Measurements from ENCODE around the gene SYNGR1. TPM values are rescaled to one million over a fixed set of nuclear protein-coding genes. Genes with fewer than 3 reads are reported as not detected.
"Not testable (repeated sequence)": the region's sequence is repeated elsewhere in the genome, so short reads cannot be mapped to it uniquely, and the experiment has no call there.

The SYNGR1 gene
- total and polyA plus RNA-seq, 2 experiments from 2014 or later, result 61.8 to 81.9 TPM

DNA sequence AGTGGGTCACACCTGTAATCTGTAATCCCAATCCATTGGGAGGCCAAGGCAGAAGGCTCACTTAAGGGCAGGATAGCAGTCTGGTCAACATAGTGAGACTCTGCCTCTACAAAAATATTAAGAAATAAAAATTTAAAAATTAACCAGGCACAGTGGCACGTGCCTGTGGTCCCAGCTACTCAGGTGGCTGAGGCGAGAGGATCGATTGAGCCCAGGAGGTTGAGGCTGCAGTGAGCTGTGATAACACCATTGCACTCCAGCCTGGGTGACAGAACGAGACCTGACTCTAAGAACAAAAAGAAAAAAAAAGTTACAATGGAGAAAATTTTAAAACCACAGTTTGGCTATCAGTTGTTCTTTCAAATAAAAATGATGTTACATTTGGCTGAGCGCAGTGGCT lies 13.4 kb upstream of the SYNGR1 start:
- no peak for TF ChIP-seq CTCF (IDR thresholded peaks at IDR 0.05; ENCODE audit: low read depth, low read length)
- Histone ChIP-seq H3K27me3 (no peaks in the 10 kb centered on the region), H3K36me3 (no peaks in the 10 kb centered on the region), H3K4me1 (ENCODE audit: low read depth) (peaks cover 6% of the 10 kb centered on the region), H3K9me3 (ENCODE audit: low read depth) (no peaks in the 10 kb centered on the region), H3K27ac (no peak overlapping the region), H3K4me3 (no peak overlapping the region)
- DNase-seq (ENCODE audit: low read depth in 1 of 2, low spot score in 1 of 2), result no peak

- DNase-seq (ENCODE audit: low read depth in 1 of 2, low spot score in 1 of 2), result peak in 1 of 2 donors; percentile 63
- not testable (repeated sequence) for H3K27me3 ChIP-seq; H3K4me1 ChIP-seq (ENCODE audit: low read depth); H3K27ac ChIP-seq; H3K36me3 ChIP-seq; H3K4me3 ChIP-seq; H3K9me3 ChIP-seq (ENCODE audit: low read depth)
These were observed 10.0 kb upstream of the SYNGR1 start for GRCh38 chr22:39339775-39340174.

DNA sequence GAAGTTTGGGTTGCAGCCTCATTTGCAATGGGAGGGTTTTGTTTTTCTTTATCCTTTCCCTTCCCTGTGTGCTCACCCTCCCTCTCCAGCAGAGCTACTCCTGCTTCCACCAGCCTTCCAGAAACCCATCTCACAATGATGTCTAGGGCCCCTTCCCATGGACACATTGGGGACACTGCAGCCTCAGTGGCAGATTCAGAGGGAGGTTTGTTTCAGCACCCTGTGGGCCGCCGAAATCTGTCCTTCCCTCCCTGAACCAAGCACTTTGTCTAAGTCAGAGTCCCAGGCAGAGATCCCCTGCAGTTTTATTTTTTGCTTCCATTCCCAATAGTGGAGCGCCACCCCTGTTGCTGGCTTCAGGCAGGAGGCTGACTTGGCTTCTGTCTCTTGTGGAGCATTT lies 8.6 kb upstream of the SYNGR1 start:
- H3K4me1 ChIP-seq (ENCODE audit: low read depth), result no peaks in the 10 kb centered on the region
- no peak for TF ChIP-seq CTCF (IDR thresholded peaks at IDR 0.05; ENCODE audit: low read depth, low read length)

DNA sequence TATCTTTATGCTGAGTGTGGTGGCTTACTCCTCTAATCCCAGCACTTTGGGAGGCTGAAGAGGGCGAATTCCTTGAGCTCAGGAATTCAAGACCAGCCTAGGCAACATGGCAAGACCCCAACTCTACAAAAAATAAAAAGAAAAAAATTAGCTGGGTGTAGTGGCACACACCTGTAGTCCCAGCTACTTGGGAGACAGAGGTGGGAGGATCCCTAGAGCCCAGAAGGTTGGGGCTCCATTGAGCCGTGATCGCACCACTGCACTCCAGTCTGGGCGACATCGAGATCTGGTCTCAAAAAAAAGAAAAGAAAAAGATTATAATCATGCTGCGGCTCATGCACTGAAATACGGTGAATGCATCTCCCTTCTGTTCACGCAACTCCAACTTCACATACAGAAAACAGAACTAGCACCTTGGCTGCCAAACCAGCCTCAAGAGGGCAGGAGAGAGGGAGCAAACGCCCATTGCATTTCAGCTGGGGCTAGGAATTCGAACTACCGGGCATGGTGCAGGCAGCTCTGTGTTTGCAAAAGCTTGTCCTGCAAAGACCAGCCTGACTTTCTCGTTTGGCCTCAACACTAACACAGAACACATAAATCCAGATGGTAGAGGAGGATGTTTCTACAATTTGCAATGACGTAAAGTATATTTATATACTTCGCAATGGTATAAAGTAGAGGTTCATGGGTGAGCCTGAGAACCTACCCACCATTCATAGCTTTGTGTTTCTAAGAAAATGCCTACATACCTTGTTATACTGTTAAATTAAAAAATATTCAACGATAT lies 6.3 kb upstream of the SYNGR1 start:
- Histone ChIP-seq H3K36me3 (no peaks in the 10 kb centered on the region), H3K9me3 (ENCODE audit: low read depth) (no peaks in the 10 kb centered on the region), H3K4me1 (ENCODE audit: low read depth) (no peaks in the 10 kb centered on the region), H3K4me3 (no peak overlapping the region), H3K27me3 (no peaks in the 10 kb centered on the region), H3K27ac (no peak overlapping the region)
- DNase-seq (ENCODE audit: low read depth in 1 of 2, low spot score in 1 of 2), result peak; percentile 77 to 81
- peak; percentile 92 for TF ChIP-seq CTCF (IDR thresholded peaks at IDR 0.05; ENCODE audit: low read depth, low read length)

More for the DNA sequence above, 8.6 kb upstream of the SYNGR1 start:
- no peaks in the 10 kb centered on the region for H3K27me3 ChIP-seq
- H3K36me3 ChIP-seq, result no peaks in the 10 kb centered on the region
- no peak for DNase-seq (ENCODE audit: low read depth in 1 of 2, low spot score in 1 of 2)
- no peaks in the 10 kb centered on the region for H3K9me3 ChIP-seq (ENCODE audit: low read depth)
- no peak overlapping the region for H3K4me3 ChIP-seq
- no peak overlapping the region for H3K27ac ChIP-seq

DNA sequence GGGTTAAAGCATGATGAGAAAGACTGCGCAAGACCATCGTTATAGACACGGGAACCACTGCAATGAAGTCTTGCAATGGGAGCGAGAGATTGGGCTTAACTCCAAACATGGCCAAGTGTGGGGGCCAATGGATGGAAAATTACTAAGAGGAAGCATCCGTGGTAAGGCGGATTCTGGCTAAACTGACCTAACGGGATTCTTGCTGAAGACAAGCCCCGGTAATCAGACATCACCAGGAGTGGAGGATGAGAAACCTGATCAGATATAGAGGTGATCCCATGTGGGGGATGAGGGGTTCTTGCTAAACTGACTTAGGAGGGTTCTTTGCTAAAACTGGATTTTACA lies 5.8 kb upstream of the SYNGR1 start:
- Histone ChIP-seq H3K36me3 (no peaks in the 10 kb centered on the region), H3K9me3 (ENCODE audit: low read depth) (no peaks in the 10 kb centered on the region), H3K4me3 (no peak overlapping the region), H3K4me1 (ENCODE audit: low read depth) (no peaks in the 10 kb centered on the region), H3K27ac (no peak overlapping the region), H3K27me3 (no peaks in the 10 kb centered on the region)
- no peak for DNase-seq (ENCODE audit: low read depth in 1 of 2, low spot score in 1 of 2)
- no peak for TF ChIP-seq CTCF (IDR thresholded peaks at IDR 0.05; ENCODE audit: low read depth, low read length)

DNA sequence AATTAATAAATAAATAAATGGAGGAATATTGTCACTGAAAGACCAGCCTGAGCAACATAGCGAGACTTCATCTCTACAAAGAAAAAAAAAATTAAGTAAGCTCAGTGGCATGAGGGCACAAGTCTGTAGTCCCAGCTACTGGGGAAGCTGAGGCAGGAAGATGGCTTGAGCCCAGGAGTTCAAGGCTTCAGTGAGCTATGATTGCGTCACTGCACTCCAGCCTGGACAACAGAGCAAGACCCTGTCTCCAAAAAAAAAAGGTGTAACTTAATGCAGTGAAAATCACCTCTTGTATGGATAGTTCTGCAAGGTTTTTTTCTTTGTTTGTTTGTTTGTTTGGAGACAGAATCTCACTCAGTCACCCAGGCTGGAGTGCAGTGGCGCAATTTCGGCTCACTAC lies 4.6 kb upstream of the SYNGR1 start:
- Histone ChIP-seq H3K36me3 (no peaks in the 10 kb centered on the region), H3K27me3 (no peaks in the 10 kb centered on the region), H3K27ac (no peak overlapping the region), H3K9me3 (ENCODE audit: low read depth) (no peaks in the 10 kb centered on the region), H3K4me1 (ENCODE audit: low read depth) (no peaks in the 10 kb centered on the region), H3K4me3 (no peak overlapping the region)
- TF ChIP-seq CTCF (IDR thresholded peaks at IDR 0.05; ENCODE audit: low read depth, low read length), result no peak
- DNase-seq (ENCODE audit: low read depth in 1 of 2, low spot score in 1 of 2), result no peak

Data from cardiac muscle cell (in vitro differentiated cells and primary cell).